ENCODE results near the gene PNMA1.
"Not testable (repeated sequence)": the region's sequence is repeated elsewhere in the genome, so short reads cannot be mapped to it uniquely, and the experiment has no call there.

The PNMA1 gene

GRCh38 chr14:73712540-73713180, 1.5 kb downstream of the PNMA1 start:
- Histone ChIP-seq H4K20me1 (ENCODE audit: insufficient read depth) (no peaks in the 10 kb centered on the region), H3K4me1 (ENCODE audit: low read depth, poor library complexity, severe bottlenecking) (peaks cover 14% of the 10 kb centered on the region), H3K4me2 (peak overlapping the region; percentile 78), H3K9ac (peak overlapping the region; percentile 88), H3K4me3 (IDR thresholded peaks at IDR 0.05; ENCODE audit: insufficient read depth, low read depth, low read length) (no peak overlapping the region), H3K79me2 (ENCODE audit: insufficient read depth, low read depth) (peaks cover 16% of the 10 kb centered on the region), H3K36me3 (ENCODE audit: insufficient read depth) (no peaks in the 10 kb centered on the region), H2AFZ (ENCODE audit: low read depth) (0 out of 2 replicates have a peak overlapping the region, but pooled peaks have one; percentile 14), H3K27ac (peak overlapping the region; percentile 76; the same call in 1 of the 2 replicates), H3K27me3 (ENCODE audit: insufficient read depth, low read depth) (no peaks in the 10 kb centered on the region)
- no peak for TF ChIP-seq CTCF (conservative IDR thresholded peaks at IDR 0.05; ENCODE audit: low read depth, low read length)

- Histone ChIP-seq H2AFZ (ENCODE audit: low read depth) (no peak overlapping the region), H3K79me2 (ENCODE audit: insufficient read depth, low read depth) (peaks cover 16% of the 10 kb centered on the region), H3K4me1 (ENCODE audit: low read depth, poor library complexity, severe bottlenecking) (peaks cover 14% of the 10 kb centered on the region), H3K9ac (no peak overlapping the region), H4K20me1 (ENCODE audit: insufficient read depth) (no peaks in the 10 kb centered on the region), H3K27me3 (ENCODE audit: insufficient read depth, low read depth) (no peaks in the 10 kb centered on the region), H3K27ac (no peak overlapping the region), H3K36me3 (ENCODE audit: insufficient read depth) (no peaks in the 10 kb centered on the region), H3K4me3 (IDR thresholded peaks at IDR 0.05; ENCODE audit: insufficient read depth, low read depth, low read length) (no peak overlapping the region), H3K4me2 (peak overlapping the region; percentile 78)
- no peak for TF ChIP-seq CTCF (conservative IDR thresholded peaks at IDR 0.05; ENCODE audit: low read depth, low read length)
Measured at GRCh38 chr14:73712071-73712506, 2.1 kb downstream of the PNMA1 start.

GRCh38 chr14:73710737-73711136, 3.4 kb downstream of the PNMA1 start:
- Histone ChIP-seq H3K4me2 (no peak overlapping the region), H3K9ac (no peak overlapping the region), H3K79me2 (ENCODE audit: insufficient read depth, low read depth) (peaks cover 16% of the 10 kb centered on the region), H2AFZ (ENCODE audit: low read depth) (no peak overlapping the region), H3K27ac (no peak overlapping the region), H3K27me3 (ENCODE audit: insufficient read depth, low read depth) (no peaks in the 10 kb centered on the region), H4K20me1 (ENCODE audit: insufficient read depth) (no peaks in the 10 kb centered on the region), H3K36me3 (ENCODE audit: insufficient read depth) (no peaks in the 10 kb centered on the region), H3K4me3 (IDR thresholded peaks at IDR 0.05; ENCODE audit: insufficient read depth, low read depth, low read length) (no peak overlapping the region), H3K4me1 (ENCODE audit: low read depth, poor library complexity, severe bottlenecking) (peaks cover 14% of the 10 kb centered on the region)
- TF ChIP-seq CTCF (conservative IDR thresholded peaks at IDR 0.05; ENCODE audit: low read depth, low read length) = no peak

- Histone ChIP-seq H2AFZ (ENCODE audit: low read depth) (no peak overlapping the region), H3K9ac (no peak overlapping the region), H3K27ac (no peak overlapping the region), H3K4me2 (no peak overlapping the region), H3K27me3 (ENCODE audit: insufficient read depth, low read depth) (no peaks in the 10 kb centered on the region), H3K4me1 (ENCODE audit: low read depth, poor library complexity, severe bottlenecking) (peaks cover 14% of the 10 kb centered on the region), H4K20me1 (ENCODE audit: insufficient read depth) (no peaks in the 10 kb centered on the region), H3K79me2 (ENCODE audit: insufficient read depth, low read depth) (peaks cover 16% of the 10 kb centered on the region), H3K4me3 (IDR thresholded peaks at IDR 0.05; ENCODE audit: insufficient read depth, low read depth, low read length) (no peak overlapping the region), H3K36me3 (ENCODE audit: insufficient read depth) (no peaks in the 10 kb centered on the region)
- TF ChIP-seq CTCF (conservative IDR thresholded peaks at IDR 0.05; ENCODE audit: low read depth, low read length) = no peak
Measured at GRCh38 chr14:73709904-73710469, 4.2 kb downstream of the PNMA1 start.

- peaks cover 14% of the 10 kb centered on the region for H3K79me2 ChIP-seq (ENCODE audit: insufficient read depth, low read depth)
- not testable (repeated sequence) for H3K27me3 ChIP-seq (ENCODE audit: insufficient read depth, low read depth); H3K36me3 ChIP-seq (ENCODE audit: insufficient read depth); H3K27ac ChIP-seq; H3K4me2 ChIP-seq; H3K4me3 ChIP-seq (IDR thresholded peaks at IDR 0.05; ENCODE audit: insufficient read depth, low read depth, low read length); H2AFZ ChIP-seq (ENCODE audit: low read depth); H3K9ac ChIP-seq; H3K4me1 ChIP-seq (ENCODE audit: low read depth, poor library complexity, severe bottlenecking); H4K20me1 ChIP-seq (ENCODE audit: insufficient read depth)
Measured at GRCh38 chr14:73708076-73708475, 6.1 kb downstream of the PNMA1 start.

Measured in KMS-11 (cell line).